ENCODE data around the gene UNC93B1. TPM values are rescaled to one million over a fixed set of nuclear protein-coding genes. Genes with fewer than 3 reads are reported as not detected.
A peak's percentile ranks its signal among the peaks of the same experiment; 100 is the strongest.

The UNC93B1 gene
- total RNA-seq, 1 donor from 2014 or later = 74.7 TPM

DNA sequence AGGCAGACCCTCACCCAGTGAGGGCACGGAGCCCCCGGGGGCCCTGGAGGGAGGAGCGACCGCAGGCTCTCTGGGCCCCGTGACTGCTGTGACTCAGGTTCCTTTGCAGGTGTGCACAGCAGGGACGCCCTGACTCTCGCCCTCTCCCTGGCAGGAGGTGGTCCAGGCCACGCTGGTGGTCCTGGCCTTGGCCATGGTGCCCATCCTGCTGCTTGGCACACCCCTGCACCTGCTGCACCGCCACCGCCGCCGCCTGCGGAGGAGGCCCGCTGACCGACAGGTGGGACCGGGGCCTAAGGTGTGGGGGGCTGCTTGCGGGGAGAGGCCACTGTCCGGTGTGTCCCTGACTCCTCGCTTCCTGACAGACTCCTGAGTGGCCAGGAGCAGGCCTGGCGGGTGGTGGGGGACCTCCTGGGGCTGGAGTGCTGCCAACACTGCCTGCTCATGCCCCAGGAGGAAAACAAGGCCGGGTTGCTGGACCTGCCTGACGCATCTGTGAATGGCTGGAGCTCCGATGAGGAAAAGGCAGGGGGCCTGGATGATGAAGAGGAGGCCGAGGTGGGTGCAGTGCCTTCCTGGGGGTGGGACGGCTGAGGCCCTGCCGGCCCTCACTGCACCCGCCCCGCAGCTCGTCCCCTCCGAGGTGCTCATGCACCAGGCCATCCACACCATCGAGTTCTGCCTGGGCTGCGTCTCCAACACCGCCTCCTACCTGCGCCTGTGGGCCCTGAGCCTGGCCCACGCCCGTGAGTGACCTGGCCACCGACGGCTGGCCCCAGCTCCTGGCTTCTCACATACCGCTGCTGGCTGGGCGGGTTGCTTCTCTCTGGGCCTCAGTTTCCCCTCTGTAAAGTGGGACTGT, 45.8 kb upstream of the UNC93B1 start:
- Histone ChIP-seq H3K36me3 (peaks cover 60 to 69% of the 10 kb centered on the region in 2 donors), H3K4me1 (no peaks in the 10 kb centered on the region), H3K27me3 (no peaks in the 10 kb centered on the region), H3K27ac (no peak overlapping the region), H3K9me3 (no peaks in the 10 kb centered on the region), H3K4me3 (no peak overlapping the region)
- TF ChIP-seq, protein P1, sequence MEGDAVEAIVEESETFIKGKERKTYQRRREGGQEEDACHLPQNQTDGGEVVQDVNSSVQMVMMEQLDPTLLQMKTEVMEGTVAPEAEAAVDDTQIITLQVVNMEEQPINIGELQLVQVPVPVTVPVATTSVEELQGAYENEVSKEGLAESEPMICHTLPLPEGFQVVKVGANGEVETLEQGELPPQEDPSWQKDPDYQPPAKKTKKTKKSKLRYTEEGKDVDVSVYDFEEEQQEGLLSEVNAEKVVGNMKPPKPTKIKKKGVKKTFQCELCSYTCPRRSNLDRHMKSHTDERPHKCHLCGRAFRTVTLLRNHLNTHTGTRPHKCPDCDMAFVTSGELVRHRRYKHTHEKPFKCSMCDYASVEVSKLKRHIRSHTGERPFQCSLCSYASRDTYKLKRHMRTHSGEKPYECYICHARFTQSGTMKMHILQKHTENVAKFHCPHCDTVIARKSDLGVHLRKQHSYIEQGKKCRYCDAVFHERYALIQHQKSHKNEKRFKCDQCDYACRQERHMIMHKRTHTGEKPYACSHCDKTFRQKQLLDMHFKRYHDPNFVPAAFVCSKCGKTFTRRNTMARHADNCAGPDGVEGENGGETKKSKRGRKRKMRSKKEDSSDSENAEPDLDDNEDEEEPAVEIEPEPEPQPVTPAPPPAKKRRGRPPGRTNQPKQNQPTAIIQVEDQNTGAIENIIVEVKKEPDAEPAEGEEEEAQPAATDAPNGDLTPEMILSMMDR (IDR thresholded peaks at IDR 0.05) = no peak
- peak in 1 of 2 donors; percentile 62 for DNase-seq (ENCODE audit: low spot score in 2 of 2)
- intact Hi-C loops (cut with DNase I) = no loop called here

DNA sequence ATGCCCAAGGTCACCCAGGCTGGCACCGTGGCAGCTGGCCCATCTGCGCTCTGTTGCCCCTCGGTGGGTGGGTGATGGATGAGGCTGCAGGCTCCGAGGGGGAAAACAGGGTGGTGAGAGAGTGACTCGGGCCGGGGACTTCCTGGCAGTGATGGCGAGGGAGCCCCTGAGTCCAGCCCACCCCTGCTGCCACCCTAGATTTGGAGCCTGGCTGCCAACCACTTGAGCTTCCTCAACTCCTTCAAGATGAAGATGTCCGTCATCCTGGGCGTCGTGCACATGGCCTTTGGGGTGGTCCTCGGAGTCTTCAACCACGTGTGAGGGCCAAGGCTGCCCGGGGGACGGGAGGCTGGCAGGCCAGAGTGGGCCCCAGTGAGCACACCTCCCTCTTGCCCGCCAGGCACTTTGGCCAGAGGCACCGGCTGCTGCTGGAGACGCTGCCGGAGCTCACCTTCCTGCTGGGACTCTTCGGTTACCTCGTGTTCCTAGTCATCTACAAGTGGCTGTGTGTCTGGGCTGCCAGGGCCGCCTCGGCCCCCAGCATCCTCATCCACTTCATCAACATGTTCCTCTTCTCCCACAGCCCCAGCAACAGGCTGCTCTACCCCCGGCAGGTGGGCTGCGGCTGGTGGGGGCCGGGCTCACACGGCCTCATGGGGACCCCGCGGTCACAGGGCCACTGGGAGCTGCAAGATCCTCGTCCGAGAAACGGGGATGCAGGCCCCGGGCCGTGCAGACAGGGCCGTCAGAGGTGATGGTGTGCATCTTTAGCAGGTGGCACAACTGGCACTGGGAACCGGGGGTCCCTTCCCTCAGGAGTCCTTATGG, 45.0 kb upstream of the UNC93B1 start:
- H3K27me3 ChIP-seq = no peaks in the 10 kb centered on the region
- peaks cover 68 to 78% of the 10 kb centered on the region in 2 donors for H3K36me3 ChIP-seq
- peak overlapping the region in 1 of 2 donors; percentile 29 for H3K27ac ChIP-seq
- H3K9me3 ChIP-seq = no peaks in the 10 kb centered on the region
- intact Hi-C loops (cut with DNase I) = no loop called here
- no peaks in the 10 kb centered on the region for H3K4me1 ChIP-seq
- TF ChIP-seq, protein P1 (IDR thresholded peaks at IDR 0.05) = no peak
- no peak for DNase-seq (ENCODE audit: low spot score in 2 of 2)
- H3K4me3 ChIP-seq = no peak overlapping the region

DNA sequence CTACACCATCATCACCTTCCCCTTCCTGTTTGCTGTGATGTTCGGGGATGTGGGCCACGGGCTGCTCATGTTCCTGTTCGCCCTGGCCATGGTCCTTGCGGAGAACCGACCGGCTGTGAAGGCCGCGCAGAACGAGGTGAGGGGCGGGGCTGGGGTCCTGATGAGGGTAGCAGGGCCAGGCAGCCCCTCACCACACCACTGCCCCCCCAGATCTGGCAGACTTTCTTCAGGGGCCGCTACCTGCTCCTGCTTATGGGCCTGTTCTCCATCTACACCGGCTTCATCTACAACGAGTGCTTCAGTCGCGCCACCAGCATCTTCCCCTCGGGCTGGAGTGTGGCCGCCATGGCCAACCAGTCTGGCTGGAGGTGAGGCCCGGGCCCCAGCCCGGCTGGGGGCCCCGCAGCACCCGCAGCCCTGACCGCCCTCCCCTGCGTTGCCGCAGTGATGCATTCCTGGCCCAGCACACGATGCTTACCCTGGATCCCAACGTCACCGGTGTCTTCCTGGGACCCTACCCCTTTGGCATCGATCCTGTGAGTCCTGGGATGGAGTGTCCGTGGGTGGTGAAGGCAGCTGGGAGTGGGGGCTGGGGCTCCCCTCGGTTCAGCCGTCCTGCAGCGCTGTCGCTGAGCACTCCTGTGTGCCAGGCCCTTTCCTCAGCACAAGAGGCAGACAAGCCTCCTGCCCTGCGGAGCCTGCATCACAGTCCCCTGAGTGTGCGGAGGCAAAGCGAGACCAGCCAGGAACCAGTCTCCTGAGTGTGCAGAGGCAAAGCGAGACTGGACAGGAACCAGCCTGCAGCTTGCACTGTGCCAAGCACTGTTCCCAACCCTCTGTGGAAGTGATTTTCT, 43.8 kb upstream of the UNC93B1 start:
- no peaks in the 10 kb centered on the region for H3K27me3 ChIP-seq
- H3K27ac ChIP-seq = no peak overlapping the region
- H3K36me3 ChIP-seq = peaks cover 67 to 86% of the 10 kb centered on the region in 2 donors
- TF ChIP-seq, protein P1 (IDR thresholded peaks at IDR 0.05) = no peak
- no peak for DNase-seq (ENCODE audit: low spot score in 2 of 2)
- no peak overlapping the region for H3K4me3 ChIP-seq
- no peaks in the 10 kb centered on the region for H3K9me3 ChIP-seq
- intact Hi-C loops (cut with DNase I) = no loop called here
- no peaks in the 10 kb centered on the region for H3K4me1 ChIP-seq

DNA sequence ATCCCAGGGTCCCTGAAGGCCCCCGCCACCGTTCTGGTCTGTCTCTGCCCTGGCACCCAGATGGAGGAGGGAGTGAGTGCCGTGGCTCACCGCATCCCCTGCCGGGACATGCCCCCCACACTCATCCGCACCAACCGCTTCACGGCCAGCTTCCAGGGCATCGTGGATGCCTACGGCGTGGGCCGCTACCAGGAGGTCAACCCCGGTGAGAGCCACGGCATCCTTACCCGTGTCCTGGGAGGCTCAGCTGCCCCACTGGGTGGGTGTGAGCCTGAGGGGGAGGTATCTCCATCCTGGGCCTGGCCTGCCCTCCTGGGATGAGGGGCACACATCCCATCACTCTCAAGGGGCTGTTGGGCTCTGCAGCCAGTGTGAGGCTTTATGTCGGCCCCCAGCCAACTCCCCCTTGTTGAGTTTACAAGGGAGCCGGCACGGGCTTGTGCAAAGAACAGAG, 41.0 kb upstream of the UNC93B1 start:
- peaks cover 0 to 6% of the 10 kb centered on the region in 2 donors for H3K4me1 ChIP-seq
- no peak for DNase-seq (ENCODE audit: low spot score in 2 of 2)
- intact Hi-C loops (cut with DNase I) = no loop called here
- no peaks in the 10 kb centered on the region for H3K27me3 ChIP-seq
- H3K36me3 ChIP-seq = peaks cover 52 to 66% of the 10 kb centered on the region in 2 donors
- no peak overlapping the region for H3K4me3 ChIP-seq
- H3K9me3 ChIP-seq = no peaks in the 10 kb centered on the region
- TF ChIP-seq, protein P1 (IDR thresholded peaks at IDR 0.05) = no peak
- H3K27ac ChIP-seq = no peak overlapping the region

DNA sequence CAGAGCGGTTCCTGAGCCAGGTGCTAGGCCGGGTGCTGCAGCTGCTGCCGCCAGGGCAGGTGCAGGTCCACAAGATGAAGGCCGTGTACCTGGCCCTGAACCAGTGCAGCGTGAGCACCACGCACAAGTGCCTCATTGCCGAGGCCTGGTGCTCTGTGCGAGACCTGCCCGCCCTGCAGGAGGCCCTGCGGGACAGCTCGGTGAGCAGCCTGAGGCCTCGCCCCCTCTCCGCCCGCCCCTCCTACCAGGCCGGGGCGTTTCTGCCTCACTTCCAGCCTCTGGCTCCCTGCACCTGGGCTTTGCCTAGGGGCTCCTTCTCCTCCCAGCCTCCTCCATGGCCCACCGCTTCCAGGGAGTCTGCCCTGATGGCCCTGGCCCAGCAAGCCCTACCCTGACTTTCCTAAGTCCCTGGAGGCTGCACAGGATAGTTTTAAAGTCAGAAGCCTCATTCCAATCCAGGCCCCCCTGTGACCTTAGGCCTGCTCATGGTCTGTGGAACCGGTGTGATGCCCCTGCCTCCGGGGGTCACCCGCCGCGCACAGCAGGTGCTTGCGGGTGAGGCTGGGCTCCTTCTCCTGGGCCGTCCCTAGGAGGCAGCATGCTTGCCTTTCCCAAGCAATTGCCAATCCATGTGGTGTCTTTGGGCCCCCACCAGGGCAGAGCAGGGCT, 40.4 kb upstream of the UNC93B1 start:
- H3K36me3 ChIP-seq = peaks cover 45 to 60% of the 10 kb centered on the region in 2 donors
- no peaks in the 10 kb centered on the region for H3K27me3 ChIP-seq
- intact Hi-C loops (cut with DNase I) = no loop called here
- H3K9me3 ChIP-seq = no peaks in the 10 kb centered on the region
- DNase-seq (ENCODE audit: low spot score in 2 of 2) = no peak
- no peak overlapping the region for H3K27ac ChIP-seq
- peaks cover 2 to 12% of the 10 kb centered on the region in 2 donors for H3K4me1 ChIP-seq
- TF ChIP-seq, protein P1 (IDR thresholded peaks at IDR 0.05) = no peak
- no peak overlapping the region for H3K4me3 ChIP-seq
